Cardiac fibroblast (primary cell): Measurements from ENCODE around the gene SLC37A1.

ENCODE experiments used
- DNase-seq, 2 donors: peaks; one replicate each; pipeline versions ENCODE4 v3.0.0 to v3.0.0-alpha.2; 2010; ENCODE audit warnings: low read depth in 2 of 2
- H3K4me3 ChIP-seq, 2 donors: replicated peaks in 1 of 2; 1 replicate in 1 of 2; 2 replicates in 1 of 2; pipeline ENCODE4 v1.5.1; 2011; ENCODE audit warnings: low read depth in 2 of 2, low read length in 2 of 2, mild to moderate bottlenecking in 2 of 2, moderate library complexity in 1 of 2
- CTCF ChIP-seq: IDR thresholded peaks from one replicate; pipeline ENCODE4 v1.5.1; 2011; ENCODE audit warnings: low read depth, mild to moderate bottlenecking, low read length, inconsistent platforms

SLC37A1 gene

DNA sequence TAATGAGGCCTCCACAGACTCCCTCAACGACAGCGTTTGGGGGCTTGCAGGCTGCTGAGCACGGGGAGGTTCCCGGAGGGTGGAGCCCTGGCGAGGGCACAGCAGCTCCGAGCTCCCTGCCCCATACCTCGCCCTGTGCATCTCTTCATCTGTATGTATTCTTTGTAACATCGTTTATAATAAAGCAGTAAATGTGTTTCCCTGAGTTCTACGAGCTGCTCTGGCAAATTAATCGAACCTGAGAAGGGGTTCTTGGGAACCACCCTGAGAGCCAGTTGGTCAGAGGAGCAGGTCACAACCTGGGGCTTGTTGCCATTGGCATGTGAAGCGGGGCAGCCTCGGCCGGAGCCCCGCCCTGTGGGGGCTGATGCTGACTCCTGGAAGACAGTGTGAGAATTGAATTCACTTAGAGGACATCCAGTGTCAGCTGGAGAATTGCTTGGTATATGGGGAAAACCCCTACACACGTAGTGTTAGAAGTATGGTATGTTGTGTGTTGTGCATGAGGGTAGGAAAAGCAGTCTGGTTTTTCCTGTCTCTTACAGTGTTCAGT is 11.5 kb downstream of the SLC37A1 start:
- TF ChIP-seq CTCF: no peak
- peak overlapping the region in 1 of 2 donors; percentile 21 for H3K4me3 ChIP-seq
- peak in 1 of 2 donors; percentile 58 for DNase-seq

- TF ChIP-seq CTCF: no peak
- no peak overlapping the region for H3K4me3 ChIP-seq
- no peak for DNase-seq
Observed at GRCh38 chr21:42525676-42526378, 12.2 kb downstream of the SLC37A1 start.

DNA sequence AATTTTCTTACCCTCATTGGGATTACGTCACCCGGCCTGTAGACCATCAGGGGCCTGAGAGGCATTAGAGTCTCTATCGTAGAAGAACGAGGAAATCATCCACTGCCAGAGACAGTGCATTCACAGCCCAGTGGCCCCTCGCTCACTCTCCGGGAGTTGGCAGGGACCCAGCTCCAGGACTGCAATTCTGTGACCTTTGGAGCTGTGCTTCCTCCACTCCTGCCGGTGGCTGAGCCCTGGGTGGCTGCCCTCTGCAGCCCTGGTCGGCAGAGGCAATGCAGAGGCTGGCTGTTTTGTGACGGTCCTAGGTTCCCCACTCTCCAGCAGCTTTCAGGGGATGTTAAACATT is 12.7 kb downstream of the SLC37A1 start:
- TF ChIP-seq CTCF: no peak
- H3K4me3 ChIP-seq: no peak overlapping the region
- DNase-seq: no peak

DNA sequence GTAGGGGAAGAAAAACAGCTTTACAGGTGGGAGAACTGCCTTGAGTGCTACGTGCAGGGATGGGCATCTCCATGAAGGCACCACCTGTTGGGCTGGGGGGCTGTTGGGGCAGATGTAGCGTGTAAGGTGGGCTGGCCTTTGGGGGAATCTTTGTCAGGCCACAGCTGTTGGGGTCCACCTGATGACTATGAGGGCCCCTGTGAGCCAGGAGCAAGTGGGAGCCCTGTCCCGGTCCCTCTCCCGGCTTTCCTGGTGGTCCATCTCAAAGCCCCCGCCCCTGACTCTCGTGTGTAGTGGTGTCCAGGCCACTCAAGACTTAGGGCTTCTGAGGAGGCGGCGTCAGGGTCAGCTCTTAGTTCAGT is 13.5 kb downstream of the SLC37A1 start:
- no peak for TF ChIP-seq CTCF
- H3K4me3 ChIP-seq: no peak overlapping the region
- no peak for DNase-seq

- TF ChIP-seq CTCF: no peak
- no peak overlapping the region for H3K4me3 ChIP-seq
- no peak for DNase-seq
Observed at GRCh38 chr21:42527489-42528158, 14.0 kb downstream of the SLC37A1 start.

DNA sequence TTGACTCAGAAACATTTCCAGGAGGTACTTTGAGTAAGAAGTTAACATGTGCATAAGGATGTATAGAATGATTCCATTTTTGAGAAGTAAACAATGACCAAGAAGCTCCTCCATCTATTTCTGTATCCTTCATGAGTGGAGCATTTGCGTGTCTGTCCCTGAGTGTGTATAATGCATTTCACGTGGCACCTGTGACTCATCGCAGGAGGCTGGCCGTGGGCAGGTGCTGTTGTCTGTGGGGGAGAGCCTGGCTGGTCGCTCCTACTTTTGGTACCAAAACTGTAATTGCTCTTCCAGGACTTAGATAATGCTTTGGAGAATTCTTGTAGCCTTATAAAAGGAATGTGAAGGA is 16.5 kb downstream of the SLC37A1 start:
- H3K4me3 ChIP-seq: no peak overlapping the region
- no peak for TF ChIP-seq CTCF
- no peak for DNase-seq
